Measurements from ENCODE around the gene PF4V1. TPM values are rescaled to one million over a fixed set of nuclear protein-coding genes. Genes with fewer than 3 reads are reported as not detected.

PF4V1 gene
- total and polyA plus RNA-seq, 10 donors = 0.67 to 12.3 (median 2.3) TPM

DNA sequence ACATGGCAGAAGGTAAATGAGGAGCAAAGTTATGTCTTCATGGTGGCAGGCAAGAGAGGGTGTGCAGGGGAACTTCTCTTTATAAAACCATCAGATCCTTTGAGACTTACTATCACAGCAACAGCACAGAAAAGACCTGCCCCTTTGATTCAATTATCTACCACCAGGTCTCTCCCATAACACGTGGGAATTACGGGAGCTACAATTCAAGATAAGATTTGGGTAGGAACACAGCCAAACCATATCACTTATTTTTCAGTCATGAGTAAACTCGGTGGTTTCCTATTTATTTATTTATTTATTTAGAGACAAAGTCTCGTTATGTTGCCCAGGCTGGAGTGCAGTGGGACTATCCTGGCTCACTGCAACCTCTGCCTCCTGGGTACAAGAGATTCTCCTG lies 38.2 kb downstream of the PF4V1 start:
- Histone ChIP-seq H3K27me3 (replicated peaks in 1 of 7) (no peaks in the 10 kb centered on the region), H3K4me1 (peaks cover 0 to 10% (median 0%) of the 10 kb centered on the region in 6 donors), H3K27ac (peak overlapping the region in 7 of 8 donors; percentile 10 to 74 (median 46)), H3K4me3 (no peak overlapping the region), H3K9me3 (no peaks in the 10 kb centered on the region), H3K36me3 (no peaks in the 10 kb centered on the region)
- TF ChIP-seq POLR2AphosphoS5 (IDR thresholded peaks at IDR 0.05) (no peak), POLR2A (IDR thresholded peaks at IDR 0.05) (no peak)
- TF ChIP-seq, protein P1, sequence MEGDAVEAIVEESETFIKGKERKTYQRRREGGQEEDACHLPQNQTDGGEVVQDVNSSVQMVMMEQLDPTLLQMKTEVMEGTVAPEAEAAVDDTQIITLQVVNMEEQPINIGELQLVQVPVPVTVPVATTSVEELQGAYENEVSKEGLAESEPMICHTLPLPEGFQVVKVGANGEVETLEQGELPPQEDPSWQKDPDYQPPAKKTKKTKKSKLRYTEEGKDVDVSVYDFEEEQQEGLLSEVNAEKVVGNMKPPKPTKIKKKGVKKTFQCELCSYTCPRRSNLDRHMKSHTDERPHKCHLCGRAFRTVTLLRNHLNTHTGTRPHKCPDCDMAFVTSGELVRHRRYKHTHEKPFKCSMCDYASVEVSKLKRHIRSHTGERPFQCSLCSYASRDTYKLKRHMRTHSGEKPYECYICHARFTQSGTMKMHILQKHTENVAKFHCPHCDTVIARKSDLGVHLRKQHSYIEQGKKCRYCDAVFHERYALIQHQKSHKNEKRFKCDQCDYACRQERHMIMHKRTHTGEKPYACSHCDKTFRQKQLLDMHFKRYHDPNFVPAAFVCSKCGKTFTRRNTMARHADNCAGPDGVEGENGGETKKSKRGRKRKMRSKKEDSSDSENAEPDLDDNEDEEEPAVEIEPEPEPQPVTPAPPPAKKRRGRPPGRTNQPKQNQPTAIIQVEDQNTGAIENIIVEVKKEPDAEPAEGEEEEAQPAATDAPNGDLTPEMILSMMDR (IDR thresholded peaks at IDR 0.05 in 8 of 11, conservative IDR thresholded peaks at IDR 0.05 in 3 of 11) = no peak
- DNase-seq = no peak
- intact Hi-C loops (cut with DNase I; ENCODE audit: low total_unique reads) = no loop called here
- WGBS, 5 donors = 65 to 78% (median 73%) methylated on average over 4 of the region's 4 CpGs

DNA sequence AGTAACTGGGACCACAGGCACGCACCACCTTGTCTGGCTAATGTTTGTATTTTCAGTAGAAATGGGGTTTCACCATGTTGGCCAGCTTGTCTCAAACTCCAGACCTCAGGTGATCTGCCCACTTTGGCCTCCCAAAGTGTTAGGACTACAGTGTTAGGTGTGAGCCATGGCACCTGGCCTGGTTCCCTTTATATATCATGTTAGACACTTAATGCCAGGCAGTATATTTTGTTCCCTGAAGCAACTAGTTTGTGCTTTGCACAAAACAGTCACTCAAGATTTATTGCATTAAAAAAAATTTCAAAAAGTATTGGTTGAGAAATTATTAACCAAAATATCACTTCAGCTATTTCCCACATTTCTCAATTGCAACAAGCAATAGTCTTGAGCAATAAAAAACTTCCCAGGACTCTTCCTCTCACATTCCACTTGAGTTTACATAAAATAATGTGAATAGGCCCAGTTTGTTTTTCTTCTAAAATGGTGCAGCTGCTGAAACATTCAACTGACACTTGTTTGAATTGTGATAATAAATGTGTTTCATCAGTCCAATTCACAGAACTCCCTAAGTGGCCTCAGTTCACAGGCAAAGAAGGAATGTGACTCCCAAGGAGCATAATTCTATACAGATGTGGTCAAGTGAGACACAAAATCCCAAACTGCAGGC lies 38.8 kb downstream of the PF4V1 start:
- 85 to 95% (median 90%) methylated on average over 1 of the region's 1 CpG for WGBS, 5 donors
- no peaks in the 10 kb centered on the region for H3K36me3 ChIP-seq
- intact Hi-C loops (cut with DNase I; ENCODE audit: low total_unique reads) = no loop called here
- H3K4me1 ChIP-seq = peaks cover 0 to 10% (median 0%) of the 10 kb centered on the region in 6 donors
- no peaks in the 10 kb centered on the region for H3K27me3 ChIP-seq (replicated peaks in 1 of 7)
- no peak for DNase-seq
- H3K9me3 ChIP-seq = no peaks in the 10 kb centered on the region
- no peak overlapping the region for H3K4me3 ChIP-seq
- H3K27ac ChIP-seq = peak overlapping the region in 6 of 8 donors; percentile 17 to 74 (median 51)
- TF ChIP-seq, protein P1 (IDR thresholded peaks at IDR 0.05 in 8 of 11, conservative IDR thresholded peaks at IDR 0.05 in 3 of 11) = no peak
- no peak for TF ChIP-seq POLR2A (IDR thresholded peaks at IDR 0.05)

DNA sequence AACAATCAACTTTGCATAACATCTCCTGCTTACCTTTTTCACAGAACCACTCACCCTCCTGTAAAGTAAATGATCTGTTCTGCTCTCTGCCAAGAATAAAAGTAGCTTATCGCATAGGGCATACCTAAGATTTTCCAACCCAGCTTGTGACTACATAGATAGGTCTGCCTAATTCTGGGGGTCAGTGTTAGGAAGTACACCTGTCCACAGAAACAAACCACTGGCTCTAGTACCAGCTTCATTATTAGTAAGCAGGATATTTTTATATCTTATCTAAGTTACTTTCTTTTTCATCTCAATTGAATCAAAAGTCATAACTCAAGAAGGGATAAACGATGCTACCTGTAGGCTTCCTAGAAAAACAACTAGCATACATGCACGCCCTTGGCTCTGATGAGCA lies 39.9 kb downstream of the PF4V1 start:
- H3K9me3 ChIP-seq = no peaks in the 10 kb centered on the region
- WGBS, 5 donors = 69 to 84% (median 75%) methylated on average over 3 of the region's 3 CpGs
- H3K36me3 ChIP-seq = no peaks in the 10 kb centered on the region
- peak overlapping the region in 6 of 8 donors; percentile 8 to 55 (median 26) for H3K27ac ChIP-seq
- no peak overlapping the region for H3K4me3 ChIP-seq
- no peaks in the 10 kb centered on the region for H3K27me3 ChIP-seq (replicated peaks in 1 of 7)
- DNase-seq = no peak
- peaks cover 0 to 10% (median 0%) of the 10 kb centered on the region in 6 donors for H3K4me1 ChIP-seq
- intact Hi-C loops (cut with DNase I; ENCODE audit: low total_unique reads) = no loop called here
- TF ChIP-seq, protein P1 (IDR thresholded peaks at IDR 0.05 in 8 of 11, conservative IDR thresholded peaks at IDR 0.05 in 3 of 11) = no peak
- no peak for TF ChIP-seq POLR2AphosphoS5 (IDR thresholded peaks at IDR 0.05)
- no peak for TF ChIP-seq POLR2A (IDR thresholded peaks at IDR 0.05)

DNA sequence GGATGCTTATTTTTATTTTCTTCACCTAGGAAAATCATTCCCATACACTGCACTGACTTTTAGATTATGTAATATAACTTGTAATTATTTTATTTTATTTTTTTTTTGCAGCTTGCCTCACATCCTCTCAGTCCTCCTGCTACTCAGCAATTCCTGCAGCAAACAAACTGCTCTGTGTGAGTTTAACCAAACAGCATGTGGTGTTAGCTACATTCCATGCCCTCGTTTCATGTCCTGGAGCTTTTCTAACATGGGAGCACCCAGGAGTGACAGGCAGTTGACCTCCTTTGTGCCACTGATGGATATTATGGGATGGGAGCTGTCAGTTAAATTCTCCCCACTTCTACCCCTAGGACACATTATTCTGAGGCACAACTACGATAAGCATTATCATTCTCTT lies 40.9 kb downstream of the PF4V1 start:
- intact Hi-C loops (cut with DNase I; ENCODE audit: low total_unique reads) = no loop called here
- Histone ChIP-seq H3K36me3 (no peaks in the 10 kb centered on the region), H3K4me3 (no peak overlapping the region), H3K9me3 (no peaks in the 10 kb centered on the region), H3K27ac (peak overlapping the region in 3 of 8 donors; percentile 38 to 55 (median 55)), H3K4me1 (peaks cover 0 to 10% (median 0%) of the 10 kb centered on the region in 6 donors), H3K27me3 (replicated peaks in 1 of 7) (no peaks in the 10 kb centered on the region)
- TF ChIP-seq, protein P1 (IDR thresholded peaks at IDR 0.05 in 8 of 11, conservative IDR thresholded peaks at IDR 0.05 in 3 of 11) = no peak
- no peak for TF ChIP-seq POLR2AphosphoS5 (IDR thresholded peaks at IDR 0.05)
- no peak for TF ChIP-seq POLR2A (IDR thresholded peaks at IDR 0.05)
- DNase-seq = no peak
- 48 to 70% (median 61%) methylated on average over 2 of the region's 2 CpGs for WGBS, 5 donors
